Spinal cord (tissue), 10 donors: ENCODE measurements around the gene RIN1. TPM values are rescaled to one million over a fixed set of nuclear protein-coding genes. Genes with fewer than 3 reads are reported as not detected.
A peak's percentile ranks its signal among the peaks of the same experiment; 100 is the strongest.

Experiments used
- DNase-seq, 6 donors: peaks; one replicate each; pipeline versions ENCODE4 v3.0.0 to v3.0.0-alpha.2; 2013 to 2015; ENCODE audit warnings: low spot score in 6 of 6, low read depth in 4 of 6
- H3K27ac ChIP-seq: one replicate; pipeline ENCODE4 v1.5.1; 2013; ENCODE audit warnings: low read depth, low read length, control low read depth
- H3K27me3 ChIP-seq: one replicate; pipeline ENCODE4 v1.6.1; 2013; ENCODE audit warnings: low read length; ENCODE audit not compliant: control insufficient read depth, insufficient read depth
- H3K36me3 ChIP-seq: one replicate; pipeline ENCODE4 v1.6.1; 2013; ENCODE audit warnings: low read length; ENCODE audit not compliant: control insufficient read depth, insufficient read depth
- H3K4me1 ChIP-seq: one replicate; pipeline ENCODE4 v1.6.1; 2013; ENCODE audit warnings: low read length; ENCODE audit not compliant: control insufficient read depth, insufficient read depth
- H3K4me3 ChIP-seq: one replicate; pipeline ENCODE4 v1.5.1; 2013; ENCODE audit warnings: low read depth, low read length, control low read depth
- H3K9me3 ChIP-seq: one replicate; pipeline ENCODE4 v1.6.1; 2013; ENCODE audit warnings: low read length; ENCODE audit not compliant: control insufficient read depth, insufficient read depth
- WGBS: methylation state at CpG from one replicate; pipeline ENCODE4 v1.1.5; 2013; ENCODE audit warnings: missing lambda C conversion rate; ENCODE audit not compliant: insufficient coverage; 5-methylcytosine and 5-hydroxymethylcytosine counted together
- polyA plus RNA-seq, 2 donors: library from polyadenylated mRNA; unstranded; fragments of 120-200 nt; gene quantifications; one replicate each; pipeline ENCODE4 v1.2.1, GENCODE V29; 2013; ENCODE audit not compliant: insufficient read length in 2 of 2
- total RNA-seq, 2 donors: library from RNA; depleted of rRNA in 1 of 2; stranded (reverse); fragments of 120-200 nt in 1 of 2; fragments of >200 nt in 1 of 2; gene quantifications; one replicate each; pipeline versions ENCODE4 v1.2.3 to v1.2.4, GENCODE V29; 2013 to 2014
- donor health status: healthy.

RIN1 gene
- total and polyA plus RNA-seq, 4 donors, result 0.79 to 3.2 (median 2.3) TPM

DNA sequence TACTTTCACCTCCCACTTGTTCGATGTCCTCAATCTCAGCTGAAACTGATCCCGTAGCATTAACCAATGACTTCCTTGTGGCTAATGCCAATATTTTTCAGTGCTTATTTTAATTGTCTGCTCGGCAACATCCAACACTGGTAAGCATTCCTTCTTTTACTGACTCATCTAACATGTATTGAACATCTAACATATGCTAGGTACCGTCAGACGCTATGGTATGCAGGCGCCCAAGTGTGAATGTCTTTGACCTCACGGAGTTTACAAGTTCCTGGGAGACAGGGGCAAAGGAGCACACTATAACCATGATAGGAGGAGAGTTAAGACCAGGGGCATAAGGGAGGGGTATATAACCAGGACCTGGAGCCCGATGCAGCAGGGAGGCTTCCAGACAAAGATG lies 6.9 kb upstream of the RIN1 start:
- WGBS, result 97% methylated on average over 8 of the region's 8 CpGs
- H3K4me3 ChIP-seq, result no peak overlapping the region
- no peak overlapping the region for H3K27ac ChIP-seq
- H3K27me3 ChIP-seq, result no peaks in the 10 kb centered on the region
- peaks cover 21% of the 10 kb centered on the region for H3K4me1 ChIP-seq
- DNase-seq, result no peak
- peaks cover 52% of the 10 kb centered on the region for H3K36me3 ChIP-seq
- no peaks in the 10 kb centered on the region for H3K9me3 ChIP-seq

DNA sequence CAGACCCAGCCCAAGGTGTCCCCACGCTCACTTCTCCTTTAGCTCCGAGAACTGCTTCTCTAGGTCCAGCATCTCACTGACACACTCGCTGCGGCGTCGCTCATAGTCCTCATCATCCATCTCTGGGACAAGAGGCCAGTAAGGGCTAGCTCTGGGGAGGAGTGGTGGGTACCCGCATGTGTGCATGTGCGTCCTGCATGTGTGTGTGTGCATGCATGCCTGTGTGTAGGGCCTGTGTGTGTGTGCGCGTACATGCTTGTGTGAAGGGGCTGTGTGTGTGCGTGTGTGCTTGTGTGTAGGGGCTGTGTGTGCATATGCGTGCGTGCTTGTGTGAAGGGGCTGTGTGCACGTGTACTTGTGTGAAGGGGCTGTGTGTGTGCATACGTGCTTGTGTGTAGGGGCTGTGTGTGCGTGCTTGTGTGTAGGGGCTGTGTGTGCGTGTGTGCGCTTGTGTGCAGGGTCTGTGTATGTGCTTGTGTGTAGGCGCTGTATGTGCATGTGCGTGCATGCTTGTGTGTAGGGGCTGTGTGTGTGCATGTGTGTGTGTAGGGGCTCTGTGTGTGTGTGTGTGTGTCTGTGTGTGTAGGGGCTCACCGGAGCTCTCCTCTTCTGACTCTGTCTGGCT lies 5.4 kb upstream of the RIN1 start:
- H3K27me3 ChIP-seq, result no peaks in the 10 kb centered on the region
- 99% methylated on average over 14 of the region's 21 CpGs for WGBS
- H3K4me3 ChIP-seq, result no peak overlapping the region
- H3K27ac ChIP-seq, result no peak overlapping the region
- no peaks in the 10 kb centered on the region for H3K9me3 ChIP-seq
- H3K36me3 ChIP-seq, result peaks cover 68% of the 10 kb centered on the region
- DNase-seq, result no peak
- H3K4me1 ChIP-seq, result peaks cover 27% of the 10 kb centered on the region

DNA sequence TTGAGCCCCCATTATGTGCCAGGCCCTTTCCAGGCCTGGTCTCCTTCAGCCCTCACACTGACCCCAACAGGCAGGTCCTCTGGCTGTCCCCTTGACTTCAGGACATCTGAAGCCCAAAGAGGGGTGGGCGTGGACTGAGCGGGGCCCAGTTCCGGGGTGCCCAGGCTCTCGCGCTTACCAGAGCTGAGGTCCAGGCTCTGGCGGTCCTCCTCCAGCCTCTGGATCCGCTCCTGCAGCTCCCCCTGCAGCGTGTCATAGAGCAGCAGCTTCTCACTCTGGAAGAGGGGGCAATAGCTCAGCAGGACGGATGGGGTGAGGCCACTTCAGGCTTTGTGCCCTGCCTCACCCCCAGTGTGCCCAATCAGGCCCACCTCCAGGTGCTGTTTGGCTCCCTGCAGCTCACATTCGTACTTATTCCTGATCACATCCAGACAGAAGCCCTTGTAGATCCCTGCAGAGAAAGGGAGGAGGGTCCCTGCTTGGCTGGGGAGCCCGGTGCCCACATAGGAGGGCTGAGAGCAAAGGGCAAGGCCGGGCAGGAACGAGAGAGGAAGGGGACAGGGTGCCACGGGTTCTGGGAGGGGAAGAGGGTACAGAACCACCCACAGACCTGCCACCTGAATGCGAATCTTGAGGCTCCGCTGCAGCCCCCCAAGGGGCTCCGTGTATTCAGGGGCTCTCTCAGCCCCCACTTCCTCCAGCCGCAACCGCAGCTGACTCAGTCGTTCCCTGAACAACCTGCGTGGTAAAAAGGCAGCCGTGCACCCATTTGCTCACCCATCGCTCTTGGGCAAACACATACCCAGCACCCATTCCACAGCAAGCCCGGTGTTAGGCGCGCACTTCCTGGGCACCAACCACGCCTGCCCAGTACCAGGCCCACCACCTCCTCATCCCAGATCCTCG lies 4.6 kb upstream of the RIN1 start:
- DNase-seq, result no peak
- Histone ChIP-seq H3K4me3 (no peak overlapping the region), H3K27ac (no peak overlapping the region), H3K27me3 (no peaks in the 10 kb centered on the region), H3K9me3 (no peaks in the 10 kb centered on the region), H3K36me3 (peaks cover 68% of the 10 kb centered on the region), H3K4me1 (peaks cover 27% of the 10 kb centered on the region)
- 96% methylated on average over 25 of the region's 28 CpGs for WGBS

GRCh38 chr11:66339686-66340483 lies 3.7 kb upstream of the RIN1 start:
- H3K4me3 ChIP-seq, result no peak overlapping the region
- H3K9me3 ChIP-seq, result no peaks in the 10 kb centered on the region
- DNase-seq, result no peak
- 88% methylated on average over 14 of the region's 14 CpGs for WGBS
- H3K27me3 ChIP-seq, result no peaks in the 10 kb centered on the region
- H3K36me3 ChIP-seq, result peaks cover 72% of the 10 kb centered on the region
- peaks cover 30% of the 10 kb centered on the region for H3K4me1 ChIP-seq
- no peak overlapping the region for H3K27ac ChIP-seq

DNA sequence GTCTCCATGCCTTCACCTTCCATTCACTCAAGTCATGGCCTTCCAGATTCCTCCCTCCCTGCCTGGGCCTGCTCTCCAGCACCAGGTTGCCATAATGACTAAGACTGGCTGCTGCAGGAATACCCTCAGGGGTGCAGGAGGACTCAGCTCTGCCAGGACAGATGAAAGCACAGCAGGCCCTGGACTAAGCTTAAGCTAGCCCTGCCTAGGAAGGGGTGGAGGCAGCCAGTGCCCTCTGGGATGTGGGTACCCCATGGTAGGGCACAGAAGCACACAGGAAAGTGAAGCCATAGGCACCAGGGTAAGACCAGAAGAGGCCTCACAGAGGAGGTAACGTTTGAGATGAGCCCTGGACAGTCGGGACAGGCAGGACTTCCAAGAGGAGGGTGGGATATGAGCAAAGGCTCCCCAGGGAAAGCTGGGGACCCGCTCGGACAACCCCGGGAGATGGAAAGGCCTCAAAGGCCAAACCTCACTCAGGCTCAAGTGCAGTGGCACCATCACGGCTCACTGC lies 3.0 kb upstream of the RIN1 start:
- 94% methylated on average over 6 of the region's 6 CpGs for WGBS
- peaks cover 72% of the 10 kb centered on the region for H3K36me3 ChIP-seq
- H3K27ac ChIP-seq, result no peak overlapping the region

DNA sequence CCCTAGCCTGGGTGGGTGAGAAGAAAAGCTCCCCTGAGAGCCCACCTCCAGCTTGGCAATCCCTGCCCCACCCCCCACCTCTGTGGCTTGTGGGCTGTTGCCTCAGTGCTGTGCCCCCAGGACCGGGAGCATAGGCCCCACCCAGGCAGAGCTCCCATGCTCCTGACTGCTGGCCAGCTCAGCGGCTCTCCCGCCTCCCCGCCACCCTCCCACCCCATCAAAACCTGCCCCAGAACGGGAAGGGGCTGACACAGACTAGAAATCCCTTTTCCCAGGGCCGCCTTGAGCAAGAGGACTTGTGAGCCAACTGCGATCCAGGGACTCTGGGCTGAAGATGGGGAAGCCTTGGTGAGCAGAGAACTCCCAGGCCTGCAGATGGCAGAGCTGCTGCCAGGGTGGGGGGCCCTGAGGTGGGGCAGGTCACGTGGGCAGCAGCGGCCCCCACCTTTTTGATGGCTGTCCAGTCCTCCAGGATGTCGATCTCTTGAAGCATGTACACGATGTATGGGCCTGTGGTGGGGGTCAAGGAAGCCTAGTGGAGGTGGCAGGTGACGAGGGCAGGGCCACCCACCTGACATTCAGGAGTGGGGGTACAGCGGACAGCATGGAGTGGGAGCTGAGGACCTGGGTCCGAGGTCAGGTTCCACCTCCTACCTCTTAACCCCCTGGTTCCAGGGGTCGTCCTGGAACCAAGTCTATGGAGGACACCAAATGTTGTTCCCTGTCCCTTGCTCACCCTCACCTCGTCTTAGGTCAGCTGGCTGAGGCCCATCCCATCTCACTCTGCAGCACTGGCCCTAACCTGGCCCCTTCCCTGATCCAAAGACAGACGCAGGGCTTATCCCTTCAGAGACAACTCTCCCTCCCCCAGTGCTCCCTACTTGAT lies 2.3 kb upstream of the RIN1 start:
- Histone ChIP-seq H3K27ac (no peak overlapping the region), H3K4me1 (peaks cover 33% of the 10 kb centered on the region), H3K27me3 (no peaks in the 10 kb centered on the region), H3K36me3 (peaks cover 76% of the 10 kb centered on the region), H3K9me3 (no peaks in the 10 kb centered on the region), H3K4me3 (no peak overlapping the region)
- no peak for DNase-seq
- WGBS, result 84% methylated on average over 13 of the region's 17 CpGs

More for the DNA sequence above, 3.0 kb upstream of the RIN1 start:
- no peak for DNase-seq
- H3K27me3 ChIP-seq, result no peaks in the 10 kb centered on the region
- H3K4me1 ChIP-seq, result peaks cover 33% of the 10 kb centered on the region
- H3K4me3 ChIP-seq, result no peak overlapping the region
- H3K9me3 ChIP-seq, result no peaks in the 10 kb centered on the region

DNA sequence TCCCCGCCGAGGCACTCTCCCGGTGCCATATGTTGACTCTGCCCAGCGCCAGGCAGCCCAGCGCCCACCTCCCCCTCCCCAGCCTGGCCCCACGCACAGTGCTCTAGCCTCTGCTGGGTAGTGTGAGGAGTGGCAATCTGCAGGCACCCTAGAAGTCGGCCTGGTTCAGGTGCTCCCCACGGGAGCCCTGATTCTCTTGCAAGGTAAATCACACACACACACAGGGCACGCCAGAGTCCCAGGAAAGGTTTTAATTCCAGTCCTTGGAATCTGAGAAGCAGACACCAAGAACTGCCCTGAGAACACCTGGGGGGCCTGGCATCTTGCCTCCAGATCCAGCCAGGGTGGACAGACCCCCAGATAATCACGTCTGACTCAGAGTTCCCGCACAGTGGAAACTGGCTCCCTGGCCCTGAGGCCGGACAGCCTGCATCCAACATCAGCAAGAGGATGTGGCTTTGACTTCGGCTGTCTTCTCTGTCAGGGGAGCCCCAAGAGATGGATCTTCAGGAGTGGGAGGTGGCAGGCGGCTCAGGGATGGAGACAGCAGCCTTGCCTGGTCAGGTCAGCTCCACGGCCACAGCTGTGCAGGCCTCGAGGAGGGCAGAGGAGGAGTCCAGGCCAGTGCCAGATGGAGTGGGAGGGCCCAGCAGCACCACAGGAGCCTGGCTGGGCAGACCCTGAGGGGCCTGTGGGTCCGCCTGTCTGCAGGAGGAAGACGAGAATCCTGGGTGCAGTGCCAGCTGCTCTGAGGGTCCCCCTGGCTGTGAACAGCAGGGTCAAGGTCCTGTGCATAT lies 1.1 kb upstream of the RIN1 start:
- H3K27ac ChIP-seq, result no peak overlapping the region
- 57% methylated on average over 11 of the region's 18 CpGs for WGBS
- no peak overlapping the region for H3K4me3 ChIP-seq
- DNase-seq, result no peak
- H3K4me1 ChIP-seq, result peaks cover 33% of the 10 kb centered on the region
- H3K36me3 ChIP-seq, result peaks cover 86% of the 10 kb centered on the region
- H3K27me3 ChIP-seq, result no peaks in the 10 kb centered on the region
- H3K9me3 ChIP-seq, result no peaks in the 10 kb centered on the region

- peaks cover 33% of the 10 kb centered on the region for H3K4me1 ChIP-seq
- no peaks in the 10 kb centered on the region for H3K27me3 ChIP-seq
- H3K27ac ChIP-seq, result peak overlapping the region; percentile 54
- no peak for DNase-seq
- WGBS, result 17% methylated on average over 35 of the region's 35 CpGs
- peak overlapping the region; percentile 48 for H3K4me3 ChIP-seq
- no peaks in the 10 kb centered on the region for H3K9me3 ChIP-seq
- H3K36me3 ChIP-seq, result peaks cover 76% of the 10 kb centered on the region
Observed at GRCh38 chr11:66335531-66336233, 552 bp downstream of the RIN1 start.
